Osteoblast (primary cell): ENCODE measurements around the gene CCDC146. TPM values are rescaled to one million over a fixed set of nuclear protein-coding genes. Genes with fewer than 3 reads are reported as not detected.

Experiments used
- DNase-seq: peaks from one replicate; pipeline ENCODE4 v3.0.0; 2011; ENCODE audit warnings: low spot score, mixed read lengths; ENCODE audit not compliant: insufficient read length; ENCODE audit errors: missing footprints
- H2AFZ ChIP-seq: 2 replicates; pipeline ENCODE4 v1.6.0; 2011; ENCODE audit warnings: mild to moderate bottlenecking, low read length
- H3K27ac ChIP-seq: 2 replicates; pipeline ENCODE4 v1.5.1; 2011; ENCODE audit warnings: mild to moderate bottlenecking, low read depth, low read length, moderate library complexity
- H3K27me3 ChIP-seq: 2 replicates; pipeline ENCODE4 v1.6.0; 2012; ENCODE audit warnings: mild to moderate bottlenecking, control low read depth, inconsistent platforms, low read length, moderate library complexity; ENCODE audit not compliant: insufficient read depth
- H3K36me3 ChIP-seq: 2 replicates; pipeline ENCODE4 v1.5.1; 2011; ENCODE audit warnings: mild to moderate bottlenecking, low read length, control low read depth, moderate library complexity; ENCODE audit not compliant: insufficient read depth
- H3K4me1 ChIP-seq: 2 replicates; pipeline ENCODE4 v1.5.1; 2011; ENCODE audit warnings: mild to moderate bottlenecking, low read length, control low read depth, moderate library complexity; ENCODE audit not compliant: insufficient read depth
- H3K4me2 ChIP-seq: 2 replicates; pipeline ENCODE4 v1.6.0; 2011; ENCODE audit warnings: mild to moderate bottlenecking, low read length; ENCODE audit not compliant: insufficient read depth
- H3K4me3 ChIP-seq: fragments of 200-600 bp; sonication (generic); 3 replicates; pipeline ENCODE4 v1.5.1; 2012; ENCODE audit warnings: mild to moderate bottlenecking, low read length, inconsistent platforms; ENCODE audit not compliant: insufficient read depth
- H3K79me2 ChIP-seq: 2 replicates; pipeline ENCODE4 v1.6.0; 2012; ENCODE audit warnings: mild to moderate bottlenecking, low read length, control low read depth, inconsistent platforms; ENCODE audit not compliant: insufficient read depth
- H3K9me3 ChIP-seq: 2 replicates; pipeline ENCODE4 v1.5.1; 2011; ENCODE audit warnings: low read depth, low read length, control low read depth
- H4K20me1 ChIP-seq: 2 replicates; pipeline ENCODE4 v1.6.0; 2012; ENCODE audit warnings: mild to moderate bottlenecking, low read length, control low read depth; ENCODE audit not compliant: insufficient read depth
- CTCF ChIP-seq: IDR thresholded peaks from 2 replicates; pipeline ENCODE4 v1.5.1; 2011; ENCODE audit warnings: mild to moderate bottlenecking, low read depth, low read length, moderate library complexity; ENCODE audit errors: extremely low read depth
- total RNA-seq: library from RNA; depleted of rRNA; stranded (reverse); fragments of >200 nt; gene quantifications from 2 replicates; pipeline ENCODE4 v1.2.3, GENCODE V29; 2012

CCDC146 gene
- total RNA-seq, 1 donor = 5.1 TPM

GRCh38 chr7:77309714-77310220 is 187.4 kb downstream of the CCDC146 start:
- no peak overlapping the region for H3K4me3 ChIP-seq
- no peak overlapping the region for H3K27ac ChIP-seq
- no peak overlapping the region for H2AFZ ChIP-seq
- H3K27me3 ChIP-seq = no peaks in the 10 kb centered on the region
- no peaks in the 10 kb centered on the region for H3K36me3 ChIP-seq
- H3K9me3 ChIP-seq = no peaks in the 10 kb centered on the region
- no peak overlapping the region for H3K4me2 ChIP-seq
- no peak for TF ChIP-seq CTCF
- no peaks in the 10 kb centered on the region for H3K4me1 ChIP-seq
- no peaks in the 10 kb centered on the region for H3K79me2 ChIP-seq
- DNase-seq = no peak
- no peaks in the 10 kb centered on the region for H4K20me1 ChIP-seq

GRCh38 chr7:77310982-77311381 is 188.6 kb downstream of the CCDC146 start:
- Histone ChIP-seq H2AFZ (no peak overlapping the region), H3K4me1 (no peaks in the 10 kb centered on the region), H3K36me3 (no peaks in the 10 kb centered on the region), H3K27ac (no peak overlapping the region), H3K4me3 (no peak overlapping the region), H3K79me2 (no peaks in the 10 kb centered on the region), H3K4me2 (no peak overlapping the region), H4K20me1 (no peaks in the 10 kb centered on the region), H3K27me3 (no peaks in the 10 kb centered on the region), H3K9me3 (no peaks in the 10 kb centered on the region)
- no peak for TF ChIP-seq CTCF
- peak; percentile 1 for DNase-seq

GRCh38 chr7:77313085-77313484 is 190.7 kb downstream of the CCDC146 start:
- Histone ChIP-seq H3K4me3 (no peak overlapping the region), H3K4me2 (no peak overlapping the region), H3K4me1 (no peaks in the 10 kb centered on the region), H3K9me3 (no peaks in the 10 kb centered on the region), H3K79me2 (no peaks in the 10 kb centered on the region), H3K27ac (no peak overlapping the region), H3K36me3 (no peaks in the 10 kb centered on the region), H4K20me1 (no peaks in the 10 kb centered on the region), H3K27me3 (no peaks in the 10 kb centered on the region), H2AFZ (no peak overlapping the region)
- DNase-seq = no peak
- no peak for TF ChIP-seq CTCF

- DNase-seq = no peak
- Histone ChIP-seq H3K79me2 (no peaks in the 10 kb centered on the region), H3K4me1 (no peaks in the 10 kb centered on the region), H3K4me2 (no peak overlapping the region), H4K20me1 (no peaks in the 10 kb centered on the region), H3K9me3 (no peaks in the 10 kb centered on the region), H2AFZ (no peak overlapping the region), H3K4me3 (no peak overlapping the region), H3K27ac (no peak overlapping the region), H3K27me3 (no peaks in the 10 kb centered on the region), H3K36me3 (no peaks in the 10 kb centered on the region)
- TF ChIP-seq CTCF = no peak
These were observed 191.6 kb downstream of the CCDC146 start for GRCh38 chr7:77313876-77314480.
